ENCODE measurements around the gene MAPK8.
A peak's percentile ranks its signal among the peaks of the same experiment; 100 is the strongest.

The MAPK8 gene

DNA sequence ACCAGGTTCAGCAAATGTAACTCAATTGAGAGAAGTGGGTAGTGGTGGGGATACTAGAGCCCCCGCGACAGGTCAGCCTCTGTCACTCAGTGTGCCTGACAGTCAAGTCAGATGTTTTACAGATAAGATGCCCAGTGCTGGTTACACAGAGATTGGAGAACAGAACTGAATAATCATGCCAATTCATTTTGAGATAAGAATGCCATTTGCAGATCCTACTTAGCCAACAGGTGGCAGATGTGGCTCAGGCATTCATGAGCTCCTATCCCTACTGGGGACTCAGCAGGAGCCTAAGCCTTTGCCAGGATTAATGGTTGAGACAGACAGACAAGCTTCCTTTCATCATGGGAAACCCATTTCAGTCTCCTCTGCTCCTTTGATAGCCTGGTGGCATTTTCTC is 137.8 kb downstream of the MAPK8 start (continued):
- TF ChIP-seq ATF2 (tag by site-specific recombination; IDR thresholded peaks at IDR 0.05; ENCODE audit: low read depth) (no peak), SCRT2 (tag by site-specific recombination; IDR thresholded peaks at IDR 0.05) (peak; percentile 86), ZNF211 (tag by site-specific recombination; IDR thresholded peaks at IDR 0.05; ENCODE audit: low read depth) (no peak), ZIC2 (tag by site-specific recombination; IDR thresholded peaks at IDR 0.05) (peak; percentile 82), ZNF16 (tag by site-specific recombination; IDR thresholded peaks at IDR 0.05; ENCODE audit: low read depth) (no peak), ZNF654 (tag by site-specific recombination; IDR thresholded peaks at IDR 0.05; ENCODE audit: low read depth) (peak; percentile 41)
- TF ChIP-seq, protein P1, sequence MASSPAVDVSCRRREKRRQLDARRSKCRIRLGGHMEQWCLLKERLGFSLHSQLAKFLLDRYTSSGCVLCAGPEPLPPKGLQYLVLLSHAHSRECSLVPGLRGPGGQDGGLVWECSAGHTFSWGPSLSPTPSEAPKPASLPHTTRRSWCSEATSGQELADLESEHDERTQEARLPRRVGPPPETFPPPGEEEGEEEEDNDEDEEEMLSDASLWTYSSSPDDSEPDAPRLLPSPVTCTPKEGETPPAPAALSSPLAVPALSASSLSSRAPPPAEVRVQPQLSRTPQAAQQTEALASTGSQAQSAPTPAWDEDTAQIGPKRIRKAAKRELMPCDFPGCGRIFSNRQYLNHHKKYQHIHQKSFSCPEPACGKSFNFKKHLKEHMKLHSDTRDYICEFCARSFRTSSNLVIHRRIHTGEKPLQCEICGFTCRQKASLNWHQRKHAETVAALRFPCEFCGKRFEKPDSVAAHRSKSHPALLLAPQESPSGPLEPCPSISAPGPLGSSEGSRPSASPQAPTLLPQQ (tag by site-specific recombination; IDR thresholded peaks at IDR 0.05): no peak

- Histone ChIP-seq H3K27ac (ENCODE audit: extremely low read depth, low read depth, low read length) (no peak overlapping the region), H3K4me1 (ENCODE audit: control insufficient read depth, insufficient read depth, low read length) (no peaks in the 10 kb centered on the region), H3K36me3 (ENCODE audit: control insufficient read depth in 2 of 2, insufficient read depth in 1 of 2, low read length in 2 of 2) (peaks cover 0 to 20% of the 10 kb centered on the region in 2 experiments; a peak in 1 of 3 replicates), H3K4me3 (ENCODE audit: low read depth, low read length) (no peak overlapping the region), H3K9me3 (ENCODE audit: control insufficient read depth, insufficient read depth, low read depth, low read length) (no peaks in the 10 kb centered on the region)
- POLR2A ChIA-PET: interaction anchor here (0.8 kb wide), 1 partner anchor 18 kb away, joined by 3 read pairs; no protein-coding TSS in a partner anchor
- TF ChIP-seq ZEB2 (tag by site-specific recombination; IDR thresholded peaks at IDR 0.05): no peak
- peak; percentile 74 for TF ChIP-seq CTCF (tag by site-specific recombination; IDR thresholded peaks at IDR 0.05)
- no peak for TF ChIP-seq ZNF791 (tag by site-specific recombination; IDR thresholded peaks at IDR 0.05)
- 0 out of 2 replicates have a peak, but pooled peaks have one; percentile 7 for TF ChIP-seq GLIS1 (tag by site-specific recombination; IDR thresholded peaks at IDR 0.05)
- TF ChIP-seq ZIC2 (tag by site-specific recombination; IDR thresholded peaks at IDR 0.05): peak; percentile 97
- CTCF ChIA-PET: interaction anchor here (0.7 to 2.9 kb wide), 11 partner anchors 46 to 213 kb away, joined by 3 to 21 read pairs (median 5); no protein-coding TSS in a partner anchor
These were observed 138.7 kb downstream of the MAPK8 start for GRCh38 chr10:48444861-48445841.

DNA sequence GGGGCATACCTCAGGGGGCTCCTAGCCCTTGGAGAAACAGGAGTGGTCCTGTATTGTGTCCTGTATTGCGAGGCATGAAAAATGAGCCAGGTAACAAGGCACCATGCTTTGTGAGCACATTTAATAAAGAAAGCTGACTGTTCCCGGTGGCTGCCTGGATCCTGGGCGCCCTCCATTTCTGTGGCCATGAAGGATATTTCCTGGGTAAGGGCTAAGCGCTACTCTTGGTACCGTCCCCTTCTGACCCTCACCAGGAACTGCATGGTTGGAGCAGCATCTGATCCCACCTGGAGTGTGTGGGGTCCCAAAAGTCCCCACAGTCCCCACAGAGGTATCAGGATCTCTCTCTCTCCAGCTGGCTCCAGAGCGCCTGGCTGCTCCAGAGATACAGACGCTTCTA is 139.5 kb downstream of the MAPK8 start:
- no peaks in the 10 kb centered on the region for H3K9me3 ChIP-seq (ENCODE audit: control insufficient read depth, insufficient read depth, low read depth, low read length)
- CTCF ChIA-PET: interaction anchor here (0.9 to 2.9 kb wide), 5 partner anchors 58 to 212 kb away, joined by 4 to 21 read pairs (median 5); no protein-coding TSS in a partner anchor
- H3K4me1 ChIP-seq (ENCODE audit: control insufficient read depth, insufficient read depth, low read length): no peaks in the 10 kb centered on the region
- no peak overlapping the region for H3K27ac ChIP-seq (ENCODE audit: extremely low read depth, low read depth, low read length)
- POLR2A ChIA-PET: no interaction called here
- H3K36me3 ChIP-seq (ENCODE audit: control insufficient read depth in 2 of 2, insufficient read depth in 1 of 2, low read length in 2 of 2): peaks cover 0 to 21% of the 10 kb centered on the region in 2 experiments; a peak in 1 of 3 replicates
- H3K4me3 ChIP-seq (ENCODE audit: low read depth, low read length): no peak overlapping the region
- no peak for TF ChIP-seq ZNF658 (tag by site-specific recombination; IDR thresholded peaks at IDR 0.05)
- TF ChIP-seq ZNF335 (tag by site-specific recombination; conservative IDR thresholded peaks at IDR 0.05): no peak

DNA sequence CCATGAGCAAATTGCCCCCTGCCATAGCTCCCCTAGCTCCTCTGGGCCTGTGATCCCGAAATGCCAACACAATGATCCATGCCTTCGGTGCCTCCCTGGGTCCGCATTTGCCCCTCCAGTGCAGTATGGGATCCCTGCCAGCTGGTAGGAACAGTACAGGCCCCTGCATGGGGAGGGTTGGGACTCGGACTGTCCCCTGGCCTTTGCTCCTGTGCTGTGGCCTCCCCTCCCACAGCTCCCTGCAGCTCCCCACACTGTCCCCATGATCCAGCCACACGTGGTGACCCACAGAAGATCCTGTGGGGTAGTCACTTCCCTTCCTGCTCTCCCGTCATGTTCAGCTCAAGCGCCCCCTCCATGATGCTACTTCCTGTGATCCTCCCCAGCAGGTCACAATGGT is 140.3 kb downstream of the MAPK8 start:
- TF ChIP-seq ZNF76 (tag by site-specific recombination; IDR thresholded peaks at IDR 0.05; ENCODE audit: borderline replicate concordance, low read depth): no peak
- no peak for TF ChIP-seq ZNF292 (tag by site-specific recombination; IDR thresholded peaks at IDR 0.05; ENCODE audit: borderline replicate concordance, low read depth)
- no peak for TF ChIP-seq ZNF366 (tag by site-specific recombination; conservative IDR thresholded peaks at IDR 0.05)
- no peak for TF ChIP-seq ZNF707 (tag by site-specific recombination; IDR thresholded peaks at IDR 0.05)
- TF ChIP-seq ZNF404 (tag by site-specific recombination; IDR thresholded peaks at IDR 0.05): no peak
- H3K27ac ChIP-seq (ENCODE audit: extremely low read depth, low read depth, low read length): no peak overlapping the region
- no peak overlapping the region for H3K4me3 ChIP-seq (ENCODE audit: low read depth, low read length)
- no peaks in the 10 kb centered on the region for H3K4me1 ChIP-seq (ENCODE audit: control insufficient read depth, insufficient read depth, low read length)
- no peaks in the 10 kb centered on the region for H3K9me3 ChIP-seq (ENCODE audit: control insufficient read depth, insufficient read depth, low read depth, low read length)
- ChIA-PET CTCF (interaction anchor here (0.8 to 2.9 kb wide), 2 partner anchors 209 to 212 kb away, joined by 4 to 21 read pairs; no protein-coding TSS in a partner anchor), POLR2A (no interaction called here)
- peaks cover 0 to 21% of the 10 kb centered on the region in 2 experiments; a peak in 1 of 3 replicates for H3K36me3 ChIP-seq (ENCODE audit: control insufficient read depth in 2 of 2, insufficient read depth in 1 of 2, low read length in 2 of 2)

Measured in HEK293 (cell line).